Smooth muscle cell of the pulmonary artery (primary cell): ENCODE results near the gene KRT9. TPM values are rescaled to one million over a fixed set of nuclear protein-coding genes. Genes with fewer than 3 reads are reported as not detected.

Source experiments
- total RNA-seq: library from RNA; depleted of rRNA; stranded (reverse); fragments of >200 nt; gene quantifications from 2 replicates; pipeline ENCODE4 v1.2.3, GENCODE V29; 2014

The KRT9 gene, protein sequence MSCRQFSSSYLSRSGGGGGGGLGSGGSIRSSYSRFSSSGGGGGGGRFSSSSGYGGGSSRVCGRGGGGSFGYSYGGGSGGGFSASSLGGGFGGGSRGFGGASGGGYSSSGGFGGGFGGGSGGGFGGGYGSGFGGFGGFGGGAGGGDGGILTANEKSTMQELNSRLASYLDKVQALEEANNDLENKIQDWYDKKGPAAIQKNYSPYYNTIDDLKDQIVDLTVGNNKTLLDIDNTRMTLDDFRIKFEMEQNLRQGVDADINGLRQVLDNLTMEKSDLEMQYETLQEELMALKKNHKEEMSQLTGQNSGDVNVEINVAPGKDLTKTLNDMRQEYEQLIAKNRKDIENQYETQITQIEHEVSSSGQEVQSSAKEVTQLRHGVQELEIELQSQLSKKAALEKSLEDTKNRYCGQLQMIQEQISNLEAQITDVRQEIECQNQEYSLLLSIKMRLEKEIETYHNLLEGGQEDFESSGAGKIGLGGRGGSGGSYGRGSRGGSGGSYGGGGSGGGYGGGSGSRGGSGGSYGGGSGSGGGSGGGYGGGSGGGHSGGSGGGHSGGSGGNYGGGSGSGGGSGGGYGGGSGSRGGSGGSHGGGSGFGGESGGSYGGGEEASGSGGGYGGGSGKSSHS
- 0.07 TPM in 2 replicates for total RNA-seq

DNA sequence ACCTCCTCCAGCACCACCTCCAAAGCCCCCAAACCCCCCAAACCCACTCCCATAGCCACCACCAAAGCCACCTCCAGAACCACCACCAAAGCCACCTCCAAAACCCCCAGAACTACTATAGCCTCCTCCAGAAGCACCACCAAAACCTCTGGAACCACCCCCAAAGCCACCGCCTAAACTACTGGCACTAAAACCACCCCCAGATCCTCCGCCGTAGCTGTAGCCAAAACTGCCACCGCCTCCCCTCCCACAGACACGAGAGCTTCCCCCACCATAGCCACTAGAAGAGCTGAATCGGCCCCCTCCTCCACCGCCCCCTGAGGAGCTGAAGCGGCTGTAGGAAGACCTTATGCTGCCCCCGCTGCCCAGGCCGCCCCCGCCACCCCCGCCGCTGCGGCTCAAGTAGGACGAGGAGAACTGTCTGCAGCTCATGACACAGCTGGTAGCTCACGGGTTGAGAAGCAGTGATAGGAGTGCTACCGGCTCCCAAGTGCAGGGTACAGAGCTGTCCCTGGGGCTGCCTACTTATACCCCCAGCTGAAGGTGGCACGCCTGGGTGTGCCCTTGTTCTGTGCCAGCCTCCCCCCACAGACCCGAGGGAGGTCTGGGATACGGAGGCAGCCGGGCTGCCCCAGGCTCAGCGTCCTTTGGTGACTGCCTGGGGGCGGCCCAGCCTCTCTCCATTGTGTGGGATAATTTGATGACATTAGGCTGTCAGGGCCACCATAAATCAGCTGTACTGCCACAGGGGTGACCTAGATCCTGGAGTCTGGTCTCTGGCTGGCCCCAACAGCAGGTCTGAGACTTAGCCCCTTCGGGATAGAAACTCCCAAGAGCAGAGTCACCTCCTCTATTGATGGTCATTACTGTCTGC lies at the start of gene KRT9:
Gene KRT9, minus strand, starts transcription at position 499 of the 874 bp plus-strand sequence. Its CDS starts 67 bp downstream, at position 432.

DNA sequence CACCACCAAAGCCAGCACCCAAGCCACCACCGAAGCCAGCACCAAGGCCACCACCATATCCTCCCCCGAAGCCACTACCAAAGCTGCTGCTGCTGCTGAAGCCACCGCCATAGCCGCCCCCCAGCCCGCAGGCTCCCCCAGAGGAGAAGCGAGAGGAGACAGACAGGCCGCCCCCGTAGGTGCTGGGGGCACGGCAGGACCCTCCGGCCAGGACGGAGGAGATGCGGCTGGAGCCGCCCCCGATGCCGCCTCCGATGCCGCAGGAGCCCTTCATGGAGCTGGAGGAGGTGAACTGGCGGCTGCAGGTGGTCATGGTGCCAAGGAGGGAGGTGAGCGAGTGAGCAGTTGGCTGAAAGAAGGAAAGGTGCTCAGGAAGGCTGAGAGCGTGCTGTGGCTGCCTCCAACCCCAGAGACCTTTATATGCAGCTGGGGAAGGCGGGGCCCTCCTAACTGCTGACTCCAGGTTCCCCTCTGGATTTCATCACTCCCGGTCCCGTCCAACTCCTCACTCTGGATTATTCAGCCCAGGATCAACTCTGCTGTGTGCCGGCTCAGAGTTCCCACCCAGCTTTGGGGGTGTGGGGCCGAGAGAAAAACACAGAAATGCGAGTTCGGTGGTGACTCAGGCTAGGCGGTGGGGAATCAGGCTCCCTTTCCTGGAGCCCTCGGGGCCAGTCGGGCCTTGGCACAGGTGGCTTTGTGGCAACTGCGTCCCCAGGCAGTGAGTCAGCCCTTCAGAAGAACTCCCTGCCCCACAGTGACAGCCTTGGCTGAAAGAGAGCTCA lies 40.7 kb upstream of the KRT9 start, which contains the start of gene KRT16:
Gene KRT16, minus strand, starts transcription at position 392 of the 785 bp plus-strand sequence. Its CDS starts 79 bp downstream, at position 313.

DNA sequence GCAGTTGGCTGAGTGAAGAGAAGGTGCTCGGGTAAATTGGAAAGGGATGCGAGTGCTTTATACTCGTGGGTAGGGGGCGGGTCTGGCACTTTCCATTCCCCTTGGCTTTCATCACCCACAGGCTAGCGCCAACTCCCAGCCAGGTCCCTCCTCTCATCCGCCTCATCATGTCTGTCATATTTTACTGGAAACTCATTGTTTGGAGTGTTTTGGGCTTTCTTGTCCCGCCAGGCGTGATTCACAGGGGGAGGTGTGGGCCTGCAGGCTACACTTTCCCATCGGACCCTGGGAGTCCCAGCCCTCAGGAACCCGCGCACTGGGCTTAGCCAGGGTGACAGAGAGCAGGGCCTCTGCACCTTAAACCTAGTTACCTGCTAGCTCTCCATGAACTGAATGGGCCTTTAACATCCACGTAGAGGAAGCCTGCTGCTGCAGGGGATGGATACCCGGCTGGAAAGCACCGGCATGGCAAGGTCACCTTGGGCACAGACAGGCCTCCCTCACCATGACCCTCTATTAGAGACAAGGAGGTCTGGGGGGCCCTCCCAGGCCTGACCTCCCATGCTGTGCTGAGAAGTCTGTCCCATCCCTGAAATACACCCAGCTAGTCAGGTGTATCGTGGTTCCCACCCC lies 15.1 kb upstream of the KRT9 start, which contains the start of gene KRT14:
Gene KRT14, minus strand, starts transcription at position 33 of the 633 bp plus-strand sequence. CDS start 61 bp downstream, outside the sequence.

DNA sequence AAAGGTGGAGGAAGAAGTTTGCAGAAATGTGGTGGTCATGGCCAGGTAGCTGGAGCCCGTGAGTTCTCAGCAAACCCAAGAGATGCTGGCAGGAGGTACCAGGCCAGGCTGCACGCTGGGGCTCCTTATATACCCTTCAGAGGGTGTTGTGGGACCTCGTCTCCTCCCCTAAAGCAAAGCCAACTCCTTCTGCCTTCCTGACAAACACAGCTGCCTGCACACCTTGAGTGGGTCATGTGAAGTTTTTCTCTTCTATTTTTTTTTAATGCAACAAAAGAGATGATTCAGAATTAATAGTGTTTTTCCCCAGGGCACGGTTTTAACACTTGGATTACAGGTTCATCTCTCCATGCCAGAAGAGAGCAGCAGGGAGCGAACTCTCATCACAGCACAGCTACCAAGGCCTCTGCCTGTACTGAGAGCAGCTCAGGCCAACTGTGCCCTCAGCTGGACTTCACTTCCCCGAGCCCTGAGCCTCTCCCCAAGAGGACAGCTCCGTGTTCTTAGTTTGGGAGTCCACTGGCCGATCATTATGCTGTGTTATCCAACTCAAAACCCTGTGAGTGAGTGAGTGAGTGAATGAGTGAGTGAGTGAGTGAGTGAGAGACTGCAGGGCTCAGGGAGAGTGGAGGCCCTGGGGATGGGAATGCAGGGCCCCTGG lies 52.9 kb downstream of the KRT9 start, which contains the start of gene KRT15:
Gene KRT15, minus strand, starts transcription at position 102 of the 661 bp plus-strand sequence. Its CDS starts 63 bp downstream, at position 39.

Other genes starting within 250 kb of the KRT9 start
- not detected in 2 replicates for gene KRT33A, start 221.2 kb downstream of the KRT9 start, total RNA-seq
- not detected in 2 replicates for gene KRT33B, start 202.2 kb downstream of the KRT9 start, total RNA-seq
- 0.20 and 0.46 TPM in 2 replicates for gene KRT34, start 189.8 kb downstream of the KRT9 start, total RNA-seq
- gene KRT31, start 174.5 kb downstream of the KRT9 start, total RNA-seq: not detected in 2 replicates
- gene KRT37, start 147.5 kb downstream of the KRT9 start, total RNA-seq: not detected in 2 replicates
- gene KRT38, start 131.1 kb downstream of the KRT9 start, total RNA-seq: under 0.01 and 0.13 TPM in 2 replicates
- 0.30 TPM in 1 of 2 replicates, not detected in the other for gene KRT32, start 104.7 kb downstream of the KRT9 start, total RNA-seq
- gene KRT35, start 90.9 kb downstream of the KRT9 start, total RNA-seq: not detected in 2 replicates
- gene KRT36, start 82.1 kb downstream of the KRT9 start, total RNA-seq: not detected in 2 replicates
- gene KRT13, start 66.4 kb downstream of the KRT9 start, total RNA-seq: not detected in 2 replicates
- 0.13 and 2.8 TPM in 2 replicates for gene KRT15, start 53.2 kb downstream of the KRT9 start, total RNA-seq
- 17.7 and 120 TPM in 2 replicates for gene KRT19, start 43.8 kb downstream of the KRT9 start, total RNA-seq
- gene KRT14, start 14.8 kb upstream of the KRT9 start, total RNA-seq: 0.59 and 1.3 TPM in 2 replicates
- 1.3 and 2.9 TPM in 2 replicates for gene KRT16, start 40.7 kb upstream of the KRT9 start, total RNA-seq
- 3.0 and 9.0 TPM in 2 replicates for gene KRT17, start 52.5 kb upstream of the KRT9 start, total RNA-seq
- 118 and 125 TPM in 2 replicates for gene EIF1, start 116.8 kb upstream of the KRT9 start, total RNA-seq
- gene GAST, start 140.3 kb upstream of the KRT9 start, total RNA-seq: not detected in 2 replicates
- gene HAP1, start 162.6 kb upstream of the KRT9 start, total RNA-seq: under 0.01 and 0.07 TPM in 2 replicates
- 21.6 and 40.7 TPM in 2 replicates for gene JUP, start 214.7 kb upstream of the KRT9 start, total RNA-seq
- 123 and 132 TPM in 2 replicates for gene P3H4, start 239.9 kb upstream of the KRT9 start, total RNA-seq
- 1,081 and 1,383 TPM in 2 replicates for gene FKBP10, start 240.9 kb upstream of the KRT9 start, total RNA-seq